Fibroblast of skin of right quadriceps (primary cell): ENCODE results near the gene PRDM2.

Source experiments
- DNase-seq: peaks from one replicate; pipeline ENCODE4 v3.0.0-alpha.2; 2013

The PRDM2 gene

DNA sequence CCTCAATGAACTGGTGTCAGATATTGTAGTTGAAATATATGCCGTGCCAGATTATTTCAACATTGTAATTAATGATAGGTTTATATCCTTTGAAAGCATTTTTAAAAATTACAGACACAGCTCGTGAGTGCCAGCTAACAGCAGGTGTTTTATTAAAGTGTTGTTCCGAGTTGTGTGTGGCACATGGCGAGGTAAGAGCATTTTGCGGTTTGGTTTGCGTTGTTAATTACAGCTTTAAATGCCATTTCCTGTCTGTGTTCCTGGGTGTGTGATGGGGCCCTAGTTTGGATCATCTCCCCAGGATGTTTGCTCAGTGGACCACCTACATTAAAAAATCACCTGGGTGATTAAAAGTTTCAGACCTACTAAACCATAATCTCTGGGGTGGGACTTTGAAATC lies 97.4 kb downstream of the PRDM2 start:
- DNase-seq: no peak

- DNase-seq: no peak
Observed at GRCh38 chr1:13798120-13798519, 98.1 kb downstream of the PRDM2 start.

- no peak for DNase-seq
Observed at GRCh38 chr1:13799502-13800283, 99.7 kb downstream of the PRDM2 start.

- no peak for DNase-seq
Observed at GRCh38 chr1:13801232-13801631, 101.2 kb downstream of the PRDM2 start.

GRCh38 chr1:13801655-13802486 lies 101.9 kb downstream of the PRDM2 start:
- DNase-seq: no peak

DNA sequence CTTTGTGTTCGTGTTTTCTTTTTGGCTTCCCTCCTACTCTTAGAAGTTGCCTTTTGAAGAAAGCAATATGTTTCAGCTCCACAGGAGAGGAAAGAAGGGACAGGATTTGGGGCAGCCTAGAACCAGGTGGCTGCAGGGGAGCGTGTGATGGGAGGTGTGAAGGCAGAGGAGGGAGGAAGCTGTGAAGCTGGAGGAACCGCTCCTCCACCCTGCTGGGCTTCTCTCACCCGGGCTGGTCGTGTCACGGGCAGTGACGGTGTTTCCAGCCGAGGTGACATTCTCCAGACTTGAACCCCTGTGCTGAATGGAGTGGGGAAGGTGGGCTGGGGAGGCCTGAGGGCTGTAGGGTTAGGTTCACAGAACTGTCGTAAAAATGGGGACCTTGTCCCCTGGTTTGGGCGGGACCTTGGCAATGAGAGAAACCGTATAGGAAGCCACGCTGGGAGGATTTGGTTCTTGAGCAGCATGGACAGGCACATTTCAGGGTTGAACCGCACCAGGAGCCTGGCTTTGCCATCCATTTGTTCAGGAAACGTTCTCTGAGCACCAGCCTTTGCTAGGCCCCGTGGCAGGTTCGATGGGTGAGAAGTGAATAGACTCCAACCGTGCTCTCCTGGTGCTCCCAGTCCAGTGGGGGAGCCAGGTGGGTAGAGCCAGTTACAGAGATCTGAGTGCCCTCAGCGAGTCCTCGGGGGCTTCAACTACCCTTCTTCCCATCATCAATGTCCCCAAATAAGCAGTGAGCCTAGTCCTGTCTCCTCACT lies 103.0 kb downstream of the PRDM2 start:
- DNase-seq: no peak

DNA sequence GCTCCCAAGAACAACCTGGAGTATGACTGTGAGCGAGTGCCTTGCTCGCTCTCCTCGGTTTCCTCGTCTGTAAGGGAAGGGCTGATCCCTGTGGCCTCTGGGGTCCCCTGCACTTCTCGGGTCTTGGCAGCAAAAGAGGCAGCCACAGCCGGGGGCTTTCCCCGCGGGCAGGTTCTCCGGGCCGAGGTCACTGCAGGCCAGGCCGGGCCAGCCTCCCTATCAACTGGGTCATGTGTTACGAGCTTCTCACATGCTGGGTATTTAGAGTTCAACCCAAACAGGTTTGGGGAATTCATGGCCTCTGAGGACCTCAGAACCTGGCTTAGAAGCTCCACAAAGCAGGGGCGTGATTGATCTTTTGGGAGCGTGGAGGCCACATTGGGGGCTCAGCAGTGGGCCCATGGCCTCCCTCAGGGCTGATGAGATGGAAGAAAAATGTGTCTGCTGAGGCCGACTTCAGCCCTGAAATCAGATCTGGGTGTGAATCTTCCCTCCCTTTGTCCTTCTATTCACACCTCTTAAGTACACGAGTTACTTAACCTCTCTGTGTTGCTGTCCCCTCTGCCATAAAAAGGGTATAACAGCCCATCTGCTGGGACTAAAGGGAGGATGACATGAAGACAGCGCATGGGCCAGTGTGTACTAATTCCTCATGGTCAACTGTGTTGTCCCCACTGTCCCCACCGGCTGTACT lies 103.7 kb downstream of the PRDM2 start:
- DNase-seq: no peak

DNA sequence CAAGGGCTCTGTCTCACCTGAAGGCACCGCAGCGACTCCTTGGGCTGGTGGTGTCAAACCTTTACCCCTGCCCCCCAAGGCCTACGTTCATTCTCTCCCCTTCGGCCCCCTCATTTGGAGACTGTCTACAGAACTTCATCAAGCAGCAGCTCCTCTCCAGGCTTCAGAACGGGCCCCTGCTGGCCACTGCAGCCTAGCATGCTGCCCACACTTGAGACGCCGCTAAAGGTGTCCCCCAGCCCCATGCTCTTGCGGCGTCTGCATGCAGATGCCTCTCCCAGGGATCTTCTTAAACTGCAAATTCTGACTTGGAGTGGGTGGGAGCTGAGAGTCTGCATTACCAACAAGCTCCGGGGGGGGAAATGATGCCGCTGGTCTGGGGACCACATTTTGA lies 104.2 kb downstream of the PRDM2 start:
- DNase-seq: no peak

- no peak for DNase-seq
Observed at GRCh38 chr1:13805431-13805830, 105.4 kb downstream of the PRDM2 start.

DNA sequence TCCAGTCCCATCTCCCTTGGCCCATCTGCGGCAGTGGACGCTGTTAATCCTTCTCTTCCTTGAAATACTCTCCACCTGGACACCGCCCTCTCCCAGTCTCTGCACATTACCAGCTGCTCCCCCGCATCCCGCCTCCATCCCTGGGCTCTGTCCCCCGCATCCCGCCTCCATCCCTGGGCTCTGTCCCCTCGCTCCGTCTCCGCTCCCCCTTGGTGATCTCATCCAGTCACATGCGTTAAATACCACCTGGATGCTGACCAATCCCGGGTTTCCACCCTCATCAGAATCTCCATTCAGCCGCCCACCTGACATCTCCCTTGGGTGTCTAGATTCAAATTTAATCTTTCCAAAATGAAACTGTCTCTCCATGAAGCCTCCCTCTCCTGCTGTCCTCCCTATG lies 106.1 kb downstream of the PRDM2 start:
- DNase-seq: no peak

DNA sequence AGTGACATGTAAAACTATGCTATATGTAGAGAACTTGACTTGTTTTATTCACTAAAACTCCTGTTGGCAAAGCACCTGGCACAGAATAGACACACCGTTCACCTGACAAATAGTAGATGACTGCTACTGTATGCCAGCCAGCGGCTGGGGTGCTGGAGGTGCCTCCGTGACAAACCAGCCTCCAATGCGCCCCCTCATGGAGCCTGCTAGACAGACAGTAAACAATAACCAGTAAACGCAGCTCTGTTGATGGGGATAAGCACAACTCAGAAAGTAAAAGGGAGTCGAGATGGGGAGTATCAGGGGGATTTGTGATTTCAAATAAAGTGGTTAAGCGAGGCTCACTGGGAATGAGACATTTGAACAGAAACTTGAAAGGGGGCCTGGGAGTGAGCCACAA lies 107.2 kb downstream of the PRDM2 start:
- peak; percentile 26 for DNase-seq

- peak; percentile 50 for DNase-seq
Observed at GRCh38 chr1:13808729-13809131, 108.7 kb downstream of the PRDM2 start.

DNA sequence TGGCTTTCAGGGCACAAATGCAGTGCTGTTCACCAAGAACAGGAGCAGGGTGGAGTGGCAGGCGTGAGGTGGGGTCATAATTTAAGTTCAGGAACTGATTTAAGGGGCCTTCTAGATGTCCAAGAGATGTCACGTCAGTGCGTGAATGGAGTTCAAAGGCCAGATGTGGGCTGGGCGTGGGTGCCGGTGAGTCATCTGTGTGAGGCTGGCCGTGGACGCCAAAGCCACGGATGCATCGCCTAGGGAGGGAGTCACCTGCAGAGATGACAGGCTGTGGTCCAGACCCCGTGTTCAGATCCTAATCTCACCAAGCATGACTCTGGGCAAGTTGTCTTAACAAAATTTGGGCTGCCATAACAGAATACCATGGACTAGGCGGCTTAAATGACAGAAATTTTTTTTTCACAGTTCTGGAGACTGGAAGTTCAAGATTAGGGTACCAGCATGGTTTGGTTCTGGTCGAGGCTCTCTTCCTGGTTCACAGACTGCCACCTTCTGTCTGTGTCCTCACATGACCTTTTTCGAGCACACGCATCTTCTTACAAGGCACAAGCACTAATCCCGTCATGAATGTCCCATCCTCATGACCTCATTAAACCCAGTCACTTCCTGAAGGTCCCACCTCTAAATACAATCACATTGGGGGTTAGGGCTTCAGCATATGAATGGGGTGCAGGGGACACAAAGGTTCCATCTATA lies 109.6 kb downstream of the PRDM2 start:
- DNase-seq: no peak

DNA sequence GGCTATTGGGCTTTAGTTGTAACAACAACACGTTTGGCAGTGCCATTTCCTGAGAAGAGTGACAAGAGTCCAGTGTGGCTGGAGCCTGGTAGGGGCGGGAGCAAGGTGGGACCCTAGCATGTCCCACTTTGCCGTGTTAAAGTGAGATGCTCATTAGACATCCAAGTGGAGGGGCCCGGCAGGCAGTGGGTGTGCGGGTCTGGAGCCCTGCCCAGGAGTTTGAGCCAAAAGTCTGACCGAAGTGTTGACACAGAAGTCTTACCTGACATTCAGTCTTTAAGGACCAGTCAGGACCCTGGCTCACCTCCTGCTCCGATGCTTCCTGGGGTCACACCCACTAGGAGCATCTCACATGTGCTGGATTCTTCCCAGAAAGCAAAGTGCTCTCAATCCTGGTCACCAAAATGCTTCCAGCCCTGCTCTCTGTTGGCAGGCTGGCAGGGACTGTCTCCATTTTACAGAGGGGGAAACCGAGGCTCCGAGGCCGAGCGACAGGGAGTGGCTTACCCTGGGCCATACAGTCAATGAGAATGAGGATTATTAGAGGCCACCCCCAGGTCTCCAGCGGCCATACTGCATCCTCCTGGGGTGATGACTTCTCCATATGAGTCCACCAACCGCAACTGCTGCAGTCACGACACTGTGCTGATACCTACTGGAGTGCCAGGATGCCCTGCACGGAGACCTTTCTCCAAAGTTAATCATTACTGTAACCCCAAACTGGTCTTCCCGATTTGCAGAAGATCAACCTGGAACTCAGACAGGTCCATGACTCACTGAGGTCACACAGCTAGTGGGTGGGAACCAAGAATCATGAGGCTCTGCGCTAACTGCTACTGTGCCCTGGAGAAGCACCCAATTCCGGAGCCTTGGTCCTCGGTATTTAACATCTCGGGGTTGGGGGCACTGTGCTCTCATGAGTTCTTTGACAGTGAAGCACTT lies 112.7 kb downstream of the PRDM2 start:
- no peak for DNase-seq

GRCh38 chr1:13813398-13814012 lies 113.5 kb downstream of the PRDM2 start:
- DNase-seq: peak; percentile 26

DNA sequence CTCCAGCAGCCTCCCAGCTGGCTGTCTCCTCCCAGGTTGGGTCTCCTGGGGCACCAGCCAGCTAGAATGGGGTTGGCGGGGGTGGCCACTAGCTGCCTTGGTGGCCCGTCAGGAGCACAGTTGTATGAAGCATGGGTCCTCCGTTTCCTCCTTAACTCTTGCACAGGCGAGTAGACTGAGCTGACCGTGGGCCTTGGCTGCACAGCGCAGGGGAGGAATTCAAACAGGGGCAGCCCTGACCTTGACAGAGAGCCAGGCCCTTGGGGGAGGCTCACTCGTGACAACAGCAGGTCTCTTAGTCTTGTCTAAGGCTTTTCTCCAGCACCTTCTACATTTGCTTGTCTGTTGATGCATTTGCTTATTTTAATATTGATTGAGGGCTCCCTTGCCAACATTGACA lies 114.1 kb downstream of the PRDM2 start:
- no peak for DNase-seq

DNA sequence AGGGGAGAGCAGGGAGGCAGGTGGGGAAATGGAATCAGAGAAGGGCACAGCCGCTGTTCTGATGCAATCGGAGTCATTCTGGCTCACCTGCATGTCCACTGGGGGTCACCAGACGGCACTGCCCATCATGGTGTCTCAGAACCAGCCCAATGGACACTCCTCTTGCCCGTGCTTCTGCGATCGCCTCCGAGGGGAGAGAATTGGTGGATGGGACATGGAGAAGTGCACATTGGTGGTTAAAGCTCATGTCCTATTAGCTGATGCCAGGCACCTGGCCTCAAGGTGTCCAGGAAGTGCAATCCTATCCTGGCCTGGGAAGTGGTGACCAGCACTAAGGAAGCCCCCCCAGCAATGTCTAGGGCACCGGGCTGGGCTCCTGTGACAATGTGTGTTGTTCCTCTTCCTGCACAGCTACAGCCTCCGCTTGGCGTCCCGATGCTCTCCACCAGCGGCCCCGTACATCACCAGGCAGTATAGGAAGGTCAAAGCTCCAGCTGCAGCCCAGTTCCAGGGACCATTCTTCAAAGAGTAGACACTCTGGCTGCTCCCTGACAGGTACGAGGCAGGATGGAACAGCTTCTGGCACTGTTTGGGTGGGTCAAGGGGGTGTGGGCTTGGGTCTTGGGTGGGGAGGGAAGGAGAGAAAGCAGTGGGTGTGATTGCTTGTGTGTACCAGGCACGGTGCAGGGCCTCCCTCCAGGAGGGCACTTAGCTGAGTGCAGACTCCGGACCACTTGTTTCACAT lies 116.2 kb downstream of the PRDM2 start:
- DNase-seq: no peak

DNA sequence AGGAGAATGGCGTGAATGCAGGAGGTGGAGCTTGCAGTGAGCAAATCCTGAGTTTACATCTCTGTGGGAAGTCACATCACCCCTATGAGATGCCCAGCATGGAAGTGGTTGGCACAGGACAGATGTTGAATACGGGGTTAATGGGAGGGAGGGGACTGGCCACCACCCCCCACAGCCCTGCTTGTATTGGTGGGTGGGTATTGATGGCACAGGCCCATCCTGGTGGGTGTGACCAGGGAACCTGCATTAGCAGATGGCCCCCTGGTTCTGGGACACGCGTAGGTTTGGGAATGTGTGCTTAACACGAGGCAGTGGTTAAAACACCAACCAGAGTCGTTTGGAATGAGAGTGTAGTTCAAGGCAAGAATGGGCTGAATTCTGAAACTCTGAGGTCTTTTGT lies 117.9 kb downstream of the PRDM2 start:
- DNase-seq: no peak

- DNase-seq: no peak
Observed at GRCh38 chr1:13818926-13819325, 118.9 kb downstream of the PRDM2 start.

DNA sequence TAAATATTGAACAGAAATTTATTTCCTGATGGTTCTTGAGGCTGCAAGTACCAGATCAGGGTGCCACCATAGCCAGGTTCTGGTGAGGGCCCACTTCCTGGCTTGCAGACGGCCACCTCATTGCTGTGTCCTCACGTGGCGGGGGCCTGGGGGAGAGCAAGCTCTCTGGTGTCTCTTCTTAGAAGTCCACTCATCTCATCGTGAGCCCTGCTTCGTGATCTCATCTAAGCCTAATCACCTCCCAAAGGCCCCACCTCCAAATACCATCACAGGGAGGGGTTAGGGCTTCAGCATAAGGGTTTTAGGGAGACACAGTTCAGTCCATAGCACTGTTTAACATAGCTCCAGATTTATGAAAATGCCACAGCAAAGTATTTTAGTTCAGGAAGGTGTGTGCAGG lies 119.7 kb downstream of the PRDM2 start:
- no peak for DNase-seq
